ENCODE measurements around the gene TNIK.

DNA sequence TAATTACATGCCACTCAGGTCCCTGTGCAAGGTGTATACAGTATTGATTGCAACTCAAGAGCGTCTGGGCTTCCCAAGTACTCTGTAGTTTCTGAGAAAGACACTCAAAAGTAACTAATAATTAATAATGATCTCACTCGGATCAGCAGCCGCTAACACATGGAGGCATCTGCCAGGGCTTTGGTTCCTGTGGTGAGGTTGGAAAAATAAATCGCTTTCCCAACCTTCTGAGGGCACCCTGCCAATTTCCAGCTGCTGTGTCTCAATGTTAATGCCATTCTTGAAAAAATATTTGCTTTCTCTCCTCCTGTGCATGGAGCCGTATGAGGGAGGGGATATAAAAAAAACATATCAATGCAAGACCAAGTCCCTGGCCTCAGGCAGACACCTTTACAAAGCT lies 317.2 kb downstream of the TNIK start:
- no peak for TF ChIP-seq YY1 (IDR thresholded peaks at IDR 0.05; ENCODE audit: insufficient read depth, insufficient read length)
- no peak for TF ChIP-seq ZNF274 (IDR thresholded peaks at IDR 0.05; ENCODE audit: low read depth, low read length)
- no peak for TF ChIP-seq SUZ12 (IDR thresholded peaks at IDR 0.05; ENCODE audit: extremely low read depth, insufficient read depth, insufficient read length)
